Smooth muscle cell (in vitro differentiated cells): ENCODE results near the gene TEX51. TPM values are rescaled to one million over a fixed set of nuclear protein-coding genes. Genes with fewer than 3 reads are reported as not detected.

Source experiments
- DNase-seq: peaks from one replicate; lab custom pipeline; 2025; ENCODE audit not compliant: unreplicated experiment; lab: John Stamatoyannopoulos, UW
- H2AFZ ChIP-seq: fragments of 200-600 bp; sonication (generic); 2 replicates; pipeline ENCODE4 v1.6.0; 2016; ENCODE audit warnings: antibody characterized with exemption, low read depth, mild to moderate bottlenecking
- H3F3A ChIP-seq: fragments of 200-600 bp; sonication (generic); 2 replicates; pipeline ENCODE4 v1.6.0; 2017; ENCODE audit warnings: antibody characterized with exemption, low read depth
- H3K27ac ChIP-seq: fragments of 200-600 bp; sonication (generic); 2 replicates; pipeline ENCODE4 v1.5.1; 2016; ENCODE audit warnings: low read depth, mild to moderate bottlenecking
- H3K27me3 ChIP-seq: fragments of 200-600 bp; sonication (generic); 2 replicates; pipeline ENCODE4 v1.6.1; 2016; ENCODE audit warnings: low read depth, mild to moderate bottlenecking
- H3K36me3 ChIP-seq: fragments of 200-600 bp; sonication (generic); 2 replicates; pipeline ENCODE4 v1.5.1; 2016; ENCODE audit warnings: low read depth
- H3K4me1 ChIP-seq: fragments of 200-600 bp; sonication (generic); 2 replicates; pipeline ENCODE4 v1.5.1; 2016; ENCODE audit warnings: low read depth
- H3K4me2 ChIP-seq: fragments of 200-600 bp; sonication (generic); 2 replicates; pipeline ENCODE4 v1.6.0; 2016; ENCODE audit warnings: mild to moderate bottlenecking
- H3K4me3 ChIP-seq: fragments of 200-600 bp; sonication (generic); 2 replicates; pipeline ENCODE4 v1.5.1; 2016; ENCODE audit warnings: mild to moderate bottlenecking
- H3K79me2 ChIP-seq: fragments of 200-600 bp; sonication (generic); 2 replicates; pipeline ENCODE4 v1.6.0; 2016; ENCODE audit warnings: low read depth, mild to moderate bottlenecking
- H3K9ac ChIP-seq: fragments of 200-600 bp; sonication (generic); 2 replicates; pipeline ENCODE4 v1.6.0; 2016; ENCODE audit warnings: low read depth
- H3K9me3 ChIP-seq: fragments of 200-600 bp; sonication (generic); replicated peaks from 2 replicates; pipeline ENCODE4 v1.5.1; 2016; ENCODE audit warnings: low read depth
- H4K20me1 ChIP-seq: fragments of 200-600 bp; sonication (generic); 2 replicates; pipeline ENCODE4 v1.6.0; 2016; ENCODE audit warnings: low read depth
- WGBS: methylation state at CpG from one replicate; pipeline ENCODE4 v1.1.7; 2016; ENCODE audit warnings: low lambda C conversion rate; 5-methylcytosine and 5-hydroxymethylcytosine counted together
- polyA plus RNA-seq: library from polyadenylated mRNA; unstranded; fragments of >200 nt; fragmentation: Nextera tagmentation; extraction: Ambion mirVana; gene quantifications from 2 replicates; pipeline ENCODE4 v1.2.1, GENCODE V29; 2016
- total RNA-seq: library from RNA; depleted of rRNA; stranded (reverse); fragments of >200 nt; gene quantifications from 2 replicates; pipeline ENCODE4 v1.2.3, GENCODE V29; 2014
- TF ChIP-seq, protein P1 (sequence below): fragments of 200-600 bp; sonication (generic); IDR thresholded peaks from 2 replicates; pipeline ENCODE4 v1.5.1; 2017; ENCODE audit warnings: borderline replicate concordance, mild to moderate bottlenecking, antibody characterized with exemption; ENCODE audit not compliant: insufficient read depth, poor library complexity, severe bottlenecking

The TEX51 gene
- total and polyA plus RNA-seq, 2 experiments from 2014 or later: not detected

DNA sequence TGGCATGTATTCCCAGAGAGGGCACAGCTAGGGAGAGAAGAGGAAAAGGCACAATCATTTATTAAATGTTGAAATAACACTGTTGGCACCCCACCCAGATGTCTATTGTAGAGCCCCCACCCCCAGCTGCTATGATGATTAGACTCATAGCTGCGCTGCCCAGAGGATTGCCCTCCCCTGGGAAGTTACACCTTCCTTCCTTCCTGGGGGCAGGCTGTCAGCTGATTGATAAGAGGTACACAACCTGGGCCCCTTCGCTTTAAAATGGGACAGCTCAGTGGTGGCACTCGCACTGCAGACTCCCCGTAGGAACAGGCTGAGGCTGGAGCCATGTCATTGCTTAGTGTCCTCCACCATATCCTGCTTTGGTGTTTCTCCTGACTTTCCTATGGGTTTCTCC is 18.1 kb downstream of the TEX51 start:
- 86% methylated on average over 4 of the region's 4 CpGs for WGBS
- H3K9me3 ChIP-seq: no peaks in the 10 kb centered on the region
- H3K4me3 ChIP-seq: no peak overlapping the region
- no peaks in the 10 kb centered on the region for H3K4me1 ChIP-seq
- H3F3A ChIP-seq: no peaks in the 10 kb centered on the region
- no peak overlapping the region for H3K27ac ChIP-seq
- TF ChIP-seq, protein P1, sequence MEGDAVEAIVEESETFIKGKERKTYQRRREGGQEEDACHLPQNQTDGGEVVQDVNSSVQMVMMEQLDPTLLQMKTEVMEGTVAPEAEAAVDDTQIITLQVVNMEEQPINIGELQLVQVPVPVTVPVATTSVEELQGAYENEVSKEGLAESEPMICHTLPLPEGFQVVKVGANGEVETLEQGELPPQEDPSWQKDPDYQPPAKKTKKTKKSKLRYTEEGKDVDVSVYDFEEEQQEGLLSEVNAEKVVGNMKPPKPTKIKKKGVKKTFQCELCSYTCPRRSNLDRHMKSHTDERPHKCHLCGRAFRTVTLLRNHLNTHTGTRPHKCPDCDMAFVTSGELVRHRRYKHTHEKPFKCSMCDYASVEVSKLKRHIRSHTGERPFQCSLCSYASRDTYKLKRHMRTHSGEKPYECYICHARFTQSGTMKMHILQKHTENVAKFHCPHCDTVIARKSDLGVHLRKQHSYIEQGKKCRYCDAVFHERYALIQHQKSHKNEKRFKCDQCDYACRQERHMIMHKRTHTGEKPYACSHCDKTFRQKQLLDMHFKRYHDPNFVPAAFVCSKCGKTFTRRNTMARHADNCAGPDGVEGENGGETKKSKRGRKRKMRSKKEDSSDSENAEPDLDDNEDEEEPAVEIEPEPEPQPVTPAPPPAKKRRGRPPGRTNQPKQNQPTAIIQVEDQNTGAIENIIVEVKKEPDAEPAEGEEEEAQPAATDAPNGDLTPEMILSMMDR: no peak
- DNase-seq: no peak
- no peak overlapping the region for H3K9ac ChIP-seq
- H3K79me2 ChIP-seq: no peaks in the 10 kb centered on the region
- no peak overlapping the region for H2AFZ ChIP-seq
- no peaks in the 10 kb centered on the region for H3K36me3 ChIP-seq
- H3K4me2 ChIP-seq: no peak overlapping the region
- H3K27me3 ChIP-seq: no peaks in the 10 kb centered on the region
- no peaks in the 10 kb centered on the region for H4K20me1 ChIP-seq

GRCh38 chr2:126921066-126921465 is 22.4 kb downstream of the TEX51 start:
- no peak for DNase-seq
- no peak overlapping the region for H2AFZ ChIP-seq
- no peak overlapping the region for H3K9ac ChIP-seq
- H3K4me3 ChIP-seq: no peak overlapping the region
- TF ChIP-seq, protein P1: no peak
- H3K9me3 ChIP-seq: no peaks in the 10 kb centered on the region
- H4K20me1 ChIP-seq: no peaks in the 10 kb centered on the region
- WGBS: 56% methylated on average over 1 of the region's 1 CpG
- H3K4me2 ChIP-seq: no peak overlapping the region
- no peaks in the 10 kb centered on the region for H3K79me2 ChIP-seq
- no peaks in the 10 kb centered on the region for H3F3A ChIP-seq
- H3K36me3 ChIP-seq: no peaks in the 10 kb centered on the region
- H3K27ac ChIP-seq: no peak overlapping the region
- no peaks in the 10 kb centered on the region for H3K4me1 ChIP-seq
- no peaks in the 10 kb centered on the region for H3K27me3 ChIP-seq

DNA sequence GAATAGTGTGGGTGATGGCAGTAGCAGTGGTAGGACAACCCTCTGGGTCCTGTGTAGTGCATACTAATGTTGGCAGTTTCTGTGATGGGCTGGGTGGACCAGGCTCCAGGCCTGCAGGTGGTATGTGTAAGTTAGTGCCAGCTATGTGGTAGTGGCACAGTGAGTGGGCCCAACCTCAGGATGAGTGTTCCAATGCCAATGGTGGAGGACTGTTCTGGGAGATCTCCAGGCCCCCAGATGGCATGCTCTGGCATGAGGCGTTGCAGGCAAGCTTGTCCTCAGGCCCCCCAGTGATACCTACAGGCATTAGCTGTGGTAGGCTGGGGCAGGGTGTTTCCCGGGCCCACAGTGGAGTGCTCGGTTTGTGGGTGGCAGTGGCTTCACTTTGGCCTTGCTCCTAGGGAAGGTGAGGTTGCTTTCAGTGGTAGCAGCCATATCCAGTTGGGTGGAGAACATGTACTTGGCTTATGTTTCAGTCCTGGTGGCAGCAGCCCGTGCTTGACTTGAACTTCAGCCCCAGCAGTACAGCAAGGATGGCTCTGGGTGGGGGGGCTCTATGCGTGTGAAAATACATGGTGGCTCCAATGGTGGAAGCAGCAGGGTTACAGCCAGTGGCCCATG is 32.4 kb downstream of the TEX51 start:
- Histone ChIP-seq H3F3A (no peaks in the 10 kb centered on the region), H3K36me3 (no peaks in the 10 kb centered on the region), H3K9ac (no peak overlapping the region), H3K79me2 (no peaks in the 10 kb centered on the region), H3K4me2 (no peak overlapping the region), H2AFZ (no peak overlapping the region), H3K9me3 (no peaks in the 10 kb centered on the region), H3K27me3 (no peaks in the 10 kb centered on the region), H4K20me1 (no peaks in the 10 kb centered on the region), H3K4me1 (no peaks in the 10 kb centered on the region), H3K27ac (no peak overlapping the region), H3K4me3 (no peak overlapping the region)
- no peak for DNase-seq
- 87% methylated on average over 5 of the region's 5 CpGs for WGBS
- TF ChIP-seq, protein P1: no peak

DNA sequence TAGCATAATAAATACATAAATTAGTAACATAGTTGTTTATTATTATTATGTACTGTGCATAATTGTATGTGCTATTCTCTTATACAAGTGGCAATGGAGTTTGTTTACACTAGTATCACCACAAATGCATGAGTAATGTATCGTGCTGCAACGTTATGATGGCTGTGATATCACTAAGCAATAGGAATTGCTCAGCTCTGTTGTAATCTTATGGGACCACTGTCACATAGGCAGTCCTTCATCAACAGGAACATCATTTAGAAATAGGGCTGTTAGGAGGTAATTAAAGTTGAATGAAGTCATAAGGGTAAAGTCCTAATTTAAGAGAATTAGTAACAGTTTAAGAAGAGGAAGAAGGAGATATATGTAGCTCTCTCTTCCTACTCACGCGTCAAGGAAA is 33.8 kb downstream of the TEX51 start:
- Histone ChIP-seq H2AFZ (no peak overlapping the region), H4K20me1 (no peaks in the 10 kb centered on the region), H3K79me2 (no peaks in the 10 kb centered on the region), H3K9ac (no peak overlapping the region), H3F3A (no peaks in the 10 kb centered on the region), H3K27ac (no peak overlapping the region), H3K4me3 (no peak overlapping the region), H3K36me3 (no peaks in the 10 kb centered on the region), H3K9me3 (no peaks in the 10 kb centered on the region), H3K4me2 (no peak overlapping the region), H3K27me3 (no peaks in the 10 kb centered on the region), H3K4me1 (no peaks in the 10 kb centered on the region)
- 73% methylated on average over 4 of the region's 4 CpGs for WGBS
- TF ChIP-seq, protein P1: no peak
- DNase-seq: no peak
